H1 (cell line): ENCODE results near the gene PRDM10. TPM values are rescaled to one million over a fixed set of nuclear protein-coding genes. Genes with fewer than 3 reads are reported as not detected.

Experiments
- CTCF ChIA-PET: fragments of 300-600 bp; sonication (Branson Sonifier 250); formaldehyde crosslinking; loops from one replicate; lab custom pipeline; 2021; ENCODE audit not compliant: partially characterized antibody; lab: Charles Lee
- POLR2A ChIA-PET: fragments of 300-600 bp; sonication (Branson Sonifier 250); formaldehyde crosslinking; loops from one replicate; lab custom pipeline; 2021; ENCODE audit warnings: inconsistent platforms; ENCODE audit not compliant: partially characterized antibody; lab: Charles Lee
- DNase-seq, 2 experiments: peaks; one replicate each; pipeline versions ENCODE4 v3.0.0 to v3.0.0-alpha.2; 2010 to 2022; ENCODE audit warnings: low spot score in 2 of 2, low read depth in 1 of 2, mixed read lengths in 1 of 2
- FAIRE-seq: peaks from 2 replicates; lab custom pipeline; 2011; peaks lifted over from hg19 to GRCh38; lab: Jason Lieb, UNC
- H2AFZ ChIP-seq: 2 replicates; pipeline ENCODE4 v1.8.1; 2012; ENCODE audit warnings: low read length, inconsistent platforms
- H2AK5ac ChIP-seq: 2 replicates; pipeline ENCODE4 v1.6.1; 2013; ENCODE audit warnings: low read depth, low read length
- H2BK120ac ChIP-seq: replicated peaks from 2 replicates; pipeline ENCODE3; 2013; ENCODE audit warnings: low read depth, low read length, inconsistent platforms
- H2BK12ac ChIP-seq: 2 replicates; pipeline ENCODE4 v1.6.1; 2013; ENCODE audit warnings: low read depth, low read length
- H2BK15ac ChIP-seq: 2 replicates; pipeline ENCODE4 v1.6.1; 2013; ENCODE audit warnings: low read length
- H2BK20ac ChIP-seq: 2 replicates; pipeline ENCODE4 v1.6.1; 2013; ENCODE audit warnings: low read length
- H2BK5ac ChIP-seq: 2 replicates; pipeline ENCODE4 v1.6.1; 2013; ENCODE audit warnings: low read depth, low read length
- H3K14ac ChIP-seq: 2 replicates; pipeline ENCODE4 v1.6.1; 2013; ENCODE audit warnings: inconsistent platforms; ENCODE audit not compliant: insufficient read length
- H3K18ac ChIP-seq: 2 replicates; pipeline ENCODE4 v1.6.1; 2013; ENCODE audit warnings: low read length; ENCODE audit errors: extremely low read depth
- H3K23ac ChIP-seq: 2 replicates; pipeline ENCODE4 v1.6.1; 2013; ENCODE audit warnings: inconsistent platforms; ENCODE audit not compliant: insufficient read length
- H3K23me2 ChIP-seq: 2 replicates; pipeline ENCODE4 v1.6.1; 2013; ENCODE audit warnings: low read depth, low read length
- H3K27ac ChIP-seq: 2 replicates; pipeline ENCODE4 v1.6.1; 2011; ENCODE audit warnings: low read depth, low read length, inconsistent platforms
- H3K27me3 ChIP-seq, 4 experiments: replicated peaks in 1 of 4; 1 replicate in 1 of 4; 2 replicates in 3 of 4; pipeline versions ENCODE4 v1.6.1 to v1.8.1; 2011 to 2013; ENCODE audit warnings: low read length in 3 of 4, mild to moderate bottlenecking in 3 of 4, inconsistent platforms in 2 of 4, mixed read lengths in 2 of 4, moderate library complexity in 1 of 4; ENCODE audit not compliant: control insufficient read depth in 3 of 4, insufficient read depth in 3 of 4; ENCODE audit errors: extremely low read depth in 1 of 4
- H3K36me3 ChIP-seq, 4 experiments: 2 replicates each; pipeline versions ENCODE4 v1.6.1 to v1.8.1; 2011 to 2013; ENCODE audit warnings: mild to moderate bottlenecking in 4 of 4, low read length in 3 of 4, moderate library complexity in 2 of 4, control low read depth in 1 of 4, inconsistent platforms in 1 of 4; ENCODE audit not compliant: insufficient read depth in 4 of 4, control insufficient read depth in 2 of 4
- H3K4ac ChIP-seq: replicated peaks from 2 replicates; pipeline ENCODE3; 2013; ENCODE audit warnings: low read length, low read depth, mixed read lengths, inconsistent platforms; ENCODE audit not compliant: insufficient read length
- H3K4me1 ChIP-seq, 4 experiments: replicated peaks in 1 of 4; 1 replicate in 1 of 4; 2 replicates in 3 of 4; pipeline versions ENCODE4 v1.6.1 to v1.8.1; 2011 to 2013; ENCODE audit warnings: low read length in 3 of 4, inconsistent platforms in 2 of 4, mixed read lengths in 1 of 4; ENCODE audit not compliant: insufficient read depth in 4 of 4, control insufficient read depth in 3 of 4
- H3K4me2 ChIP-seq, 2 experiments: 2 replicates each; pipeline versions ENCODE4 v1.6.1 to v1.8.1; 2011 to 2013; ENCODE audit warnings: low read depth in 2 of 2, low read length in 2 of 2, control low read depth in 1 of 2, inconsistent platforms in 1 of 2, mild to moderate bottlenecking in 1 of 2; ENCODE audit not compliant: insufficient read depth in 1 of 2
- H3K4me3 ChIP-seq, 4 experiments: fragments of 200-600, 300-600 bp in 1 of 4; sonication (generic), shearing (Covaris generic), sonication (Bioruptor Twin) in 1 of 4; 2 replicates each; pipeline versions ENCODE4 v1.5.1 to v1.8.1; 2011 to 2016; ENCODE audit warnings: low read length in 4 of 4, low read depth in 3 of 4, control low read depth in 2 of 4, inconsistent platforms in 2 of 4, mild to moderate bottlenecking in 2 of 4, mixed read lengths in 1 of 4, moderate library complexity in 1 of 4; ENCODE audit not compliant: insufficient read depth in 2 of 4; ENCODE audit errors: extremely low read depth in 1 of 4
- H3K56ac ChIP-seq: replicated peaks from 2 replicates; pipeline ENCODE3; 2013; ENCODE audit warnings: low read depth, mild to moderate bottlenecking, mixed read lengths, low read length, inconsistent platforms; ENCODE audit not compliant: insufficient read length
- H3K79me1 ChIP-seq: 2 replicates; pipeline ENCODE4 v1.6.1; 2013; ENCODE audit warnings: low read depth, low read length, control low read depth
- H3K79me2 ChIP-seq, 2 experiments: 2 replicates each; pipeline versions ENCODE4 v1.6.1 to v1.8.1; 2012 to 2013; ENCODE audit warnings: low read length in 2 of 2, mild to moderate bottlenecking in 2 of 2, inconsistent platforms in 1 of 2; ENCODE audit not compliant: insufficient read depth in 2 of 2, control insufficient read depth in 1 of 2
- H3K9ac ChIP-seq, 4 experiments: replicated peaks in 1 of 4; 1 replicate in 1 of 4; 2 replicates in 3 of 4; pipeline versions ENCODE4 v1.6.1 to v1.8.1; 2011 to 2013; ENCODE audit warnings: low read depth in 3 of 4, low read length in 3 of 4, control low read depth in 2 of 4, mild to moderate bottlenecking in 2 of 4, moderate library complexity in 2 of 4, inconsistent platforms in 1 of 4; ENCODE audit errors: extremely low read depth in 1 of 4
- H3K9me3 ChIP-seq, 2 experiments: 2 replicates each; pipeline versions ENCODE4 v1.6.1 to v1.8.1; 2012 to 2013; ENCODE audit warnings: mild to moderate bottlenecking in 2 of 2, moderate library complexity in 2 of 2, control low read depth in 1 of 2, inconsistent platforms in 1 of 2, low read depth in 1 of 2, low read length in 1 of 2, mixed read lengths in 1 of 2; ENCODE audit not compliant: insufficient read depth in 2 of 2
- H4K20me1 ChIP-seq, 2 experiments: replicated peaks in 1 of 2; 2 replicates each; pipeline versions ENCODE3 to v1.8.1; 2011 to 2013; ENCODE audit warnings: inconsistent platforms in 2 of 2, low read length in 2 of 2, mild to moderate bottlenecking in 1 of 2; ENCODE audit not compliant: insufficient read depth in 2 of 2, control insufficient read depth in 1 of 2
- H4K5ac ChIP-seq: 2 replicates; pipeline ENCODE4 v1.6.1; 2013; ENCODE audit warnings: low read length, low read depth, mixed read lengths, inconsistent platforms; ENCODE audit not compliant: insufficient read length
- H4K8ac ChIP-seq: 2 replicates; pipeline ENCODE4 v1.8.0; 2013; ENCODE audit warnings: mild to moderate bottlenecking, moderate library complexity, low read length, inconsistent platforms; ENCODE audit not compliant: insufficient read depth; ENCODE audit errors: extremely low read depth
- H4K91ac ChIP-seq: replicated peaks from 2 replicates; pipeline ENCODE3; 2013; ENCODE audit warnings: low read length, mixed read lengths, inconsistent platforms; ENCODE audit not compliant: insufficient read length
- TAF1 ChIP-seq: IDR thresholded peaks from 2 replicates; pipeline ENCODE4 v1.6.1; 2011; ENCODE audit warnings: mild to moderate bottlenecking, low read depth, low read length
- WGBS, 2 experiments: shearing (Covaris generic) in 1 of 2; methylation state at CpG; one replicate each; pipeline versions ENCODE4 v1.1.6 to v1.1.7; 2013 to 2015; ENCODE audit warnings: low lambda C conversion rate in 2 of 2, mixed read lengths in 2 of 2, inconsistent platforms in 1 of 2, low coverage in 1 of 2, missing lambda C conversion rate in 1 of 2; ENCODE audit not compliant: insufficient replicate concordance in 2 of 2, insufficient coverage in 1 of 2, insufficient read length in 1 of 2; ENCODE audit errors: extremely low coverage in 1 of 2, missing lambda C conversion rate in 1 of 2; 5-methylcytosine and 5-hydroxymethylcytosine counted together
- polyA plus RNA-seq, 7 experiments: library from polyadenylated mRNA; depleted of rRNA in 3 of 7; stranded (reverse) in 5 of 7; unstranded in 2 of 7; fragments of >200 nt in 5 of 7; fragments of 200-250 nt in 2 of 7; gene quantifications; 1 replicate in 5 of 7; 2 replicates in 1 of 7; 4 replicates in 1 of 7; pipeline versions ENCODE4 v1.2.1 to v1.2.3, GENCODE V29; 2011 to 2013; ENCODE audit warnings: missing spikeins in 2 of 7, mixed read lengths in 2 of 7
- total RNA-seq: library from RNA; stranded (reverse); fragmentation: NEBNext Ultra II Directional; extraction: Animal tissue kit (Norgen Biotek cat#: 25700); gene quantifications from 2 replicates; pipeline ENCODE4 v1.2.1, GENCODE V29; 2021

The PRDM10 gene
- total and polyA plus RNA-seq, 2 of the 8 experiments (the other 6 are each of a cell fraction or from before 2014, with no cell fraction given) = 15.5 to 19.2 TPM

DNA sequence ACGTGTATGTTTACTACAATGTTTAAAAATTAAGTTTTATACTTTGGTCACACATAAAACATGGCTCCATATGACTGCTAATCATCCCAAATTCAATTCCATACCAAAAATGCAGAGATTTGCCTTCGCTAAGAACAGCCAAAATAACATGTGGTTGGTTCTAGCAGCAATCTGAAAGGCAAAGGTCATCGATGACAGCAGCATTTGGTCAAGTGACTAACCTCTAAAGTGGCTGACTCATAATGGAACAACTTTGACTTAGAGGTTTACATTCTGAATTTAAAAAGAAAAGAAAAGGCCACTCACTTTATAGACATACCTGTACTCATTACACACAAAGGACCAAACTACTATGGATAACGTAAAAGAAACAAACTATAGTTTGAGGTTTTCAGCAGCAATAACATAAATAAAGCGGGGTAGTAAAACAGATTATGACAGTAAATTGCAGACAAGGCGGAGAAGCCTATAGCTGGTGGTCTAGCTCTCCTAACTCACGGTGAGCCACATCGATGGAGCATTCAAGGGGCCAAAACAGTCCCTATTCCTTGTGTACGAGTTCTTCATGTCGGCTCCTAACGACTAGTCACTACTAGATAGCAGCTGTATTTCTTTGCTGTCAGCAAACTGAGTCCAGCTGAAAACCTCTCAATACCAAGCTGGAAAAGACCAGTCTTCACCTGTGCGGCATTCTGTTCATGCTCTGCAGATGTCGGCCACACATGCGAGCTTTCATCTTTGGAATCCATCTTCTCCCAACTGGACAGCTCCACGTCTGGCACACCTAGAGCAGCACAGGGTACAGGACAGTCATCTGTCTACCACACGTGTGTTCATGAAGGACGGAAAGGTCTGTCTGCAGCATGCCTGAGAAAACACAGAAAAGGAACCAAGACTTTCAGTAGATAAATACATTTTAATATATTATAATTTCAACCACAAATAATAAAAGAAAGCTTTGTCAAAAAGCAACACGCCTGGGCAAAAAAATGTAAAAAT lies 42.1 kb downstream of the PRDM10 start:
- ChIA-PET CTCF (interaction anchor here (0.8 to 1.1 kb wide), 3 partner anchors 10 to 28 kb away, joined by 3 read pairs; no protein-coding TSS in a partner anchor), POLR2A (no interaction called here)
- Histone ChIP-seq H3K23ac (no peak overlapping the region), H4K5ac (no peak overlapping the region), H3K4me1 (no peaks in the 10 kb centered on the region), H3K27me3 (no peaks in the 10 kb centered on the region; a peak in 1 of 7 replicates), H2BK12ac (no peak overlapping the region), H3K79me2 (no peaks in the 10 kb centered on the region), H3K4ac (no peak overlapping the region), H2AK5ac (no peak overlapping the region), H4K20me1 (peaks cover 3% of the 10 kb centered on the region in 2 experiments), H4K91ac (no peak overlapping the region), H2AFZ (no peak overlapping the region), H3K79me1 (peaks cover 3% of the 10 kb centered on the region; the same call in 1 of the 2 replicates), H3K27ac (no peak overlapping the region), H3K23me2 (no peaks in the 10 kb centered on the region), H3K9ac (no peak overlapping the region), H3K9me3 (no peaks in the 10 kb centered on the region), H2BK20ac (no peak overlapping the region), H3K4me3 (no peak overlapping the region), H3K36me3 (peaks cover 0 to 14% (median 3%) of the 10 kb centered on the region in 4 experiments; a peak in 6 of 8 replicates), H2BK5ac (no peak overlapping the region), H3K56ac (no peak overlapping the region), H4K8ac (no peak overlapping the region), H2BK15ac (no peak overlapping the region), H3K4me2 (no peak overlapping the region), H3K18ac (no peak overlapping the region), H3K14ac (no peak overlapping the region), H2BK120ac (no peak overlapping the region)
- no peak for FAIRE-seq
- DNase-seq = no peak
- no peak for TF ChIP-seq TAF1
- WGBS, 2 experiments = 90% methylated on average over 18 of the region's 18 CpGs; no CpG with 5 or more reads in 1 of the 2 experiments
